Activated naive CD8-positive, alpha-beta T cell treated with anti-CD3 and anti-CD28 coated beads, Interleukin-2, amount 50 U/mL, for 16 hours (primary cell): ENCODE data around the gene RIOX2.
"Not testable (repeated sequence)": the region's sequence is repeated elsewhere in the genome, so short reads cannot be mapped to it uniquely, and the experiment has no call there.

ENCODE experiments used
- DNase-seq: peaks from one replicate; pipeline ENCODE4 v3.0.0-alpha.2; 2020; ENCODE audit warnings: low read depth, low spot score

Gene RIOX2

GRCh38 chr3:97971679-97972567 lies at the start of gene RIOX2:
TSS of gene RIOX2 (minus strand) at chr3:97972431. CDS start at chr3:97967593, 4,838 bp downstream.
- peak; percentile 58 for DNase-seq

GRCh38 chr3:98020412-98020811 lies 48.2 kb upstream of the RIOX2 start:
- no peak for DNase-seq

GRCh38 chr3:98018301-98018700 lies 46.1 kb upstream of the RIOX2 start:
- no peak for DNase-seq

GRCh38 chr3:98014268-98014585 lies 42.0 kb upstream of the RIOX2 start:
- DNase-seq: no peak

GRCh38 chr3:98013411-98014267 lies 41.4 kb upstream of the RIOX2 start:
- DNase-seq: no peak

GRCh38 chr3:98012979-98013378 lies 40.7 kb upstream of the RIOX2 start:
- DNase-seq: no peak

- not testable (repeated sequence) for DNase-seq
Measured at GRCh38 chr3:98010883-98011449, 38.7 kb upstream of the RIOX2 start.

GRCh38 chr3:98010194-98010882 lies 38.1 kb upstream of the RIOX2 start:
- no peak for DNase-seq

- DNase-seq: no peak
Measured at GRCh38 chr3:98008855-98009254, 36.6 kb upstream of the RIOX2 start.

GRCh38 chr3:98005438-98005837 lies 33.2 kb upstream of the RIOX2 start:
- DNase-seq: no peak

- DNase-seq: no peak
Measured at GRCh38 chr3:98004721-98005120, 32.5 kb upstream of the RIOX2 start.

- DNase-seq: no peak
Measured at GRCh38 chr3:98003306-98003969, 31.2 kb upstream of the RIOX2 start.

GRCh38 chr3:98002717-98003116 lies 30.5 kb upstream of the RIOX2 start:
- DNase-seq: no peak

GRCh38 chr3:97999994-98000393 lies 27.8 kb upstream of the RIOX2 start:
- no peak for DNase-seq

- DNase-seq: no peak
Measured at GRCh38 chr3:97999103-97999502, 26.9 kb upstream of the RIOX2 start.

- no peak for DNase-seq
Measured at GRCh38 chr3:97996988-97997387, 24.8 kb upstream of the RIOX2 start.

- DNase-seq: no peak
Measured at GRCh38 chr3:97994328-97994945, 22.2 kb upstream of the RIOX2 start.

- DNase-seq: no peak
Measured at GRCh38 chr3:97993526-97993925, 21.3 kb upstream of the RIOX2 start.

GRCh38 chr3:97992547-97993173 lies 20.4 kb upstream of the RIOX2 start:
- no peak for DNase-seq

- DNase-seq: no peak
Measured at GRCh38 chr3:97991293-97991682, 19.1 kb upstream of the RIOX2 start.
